Measurements from ENCODE around the gene COQ5.

COQ5 gene

DNA sequence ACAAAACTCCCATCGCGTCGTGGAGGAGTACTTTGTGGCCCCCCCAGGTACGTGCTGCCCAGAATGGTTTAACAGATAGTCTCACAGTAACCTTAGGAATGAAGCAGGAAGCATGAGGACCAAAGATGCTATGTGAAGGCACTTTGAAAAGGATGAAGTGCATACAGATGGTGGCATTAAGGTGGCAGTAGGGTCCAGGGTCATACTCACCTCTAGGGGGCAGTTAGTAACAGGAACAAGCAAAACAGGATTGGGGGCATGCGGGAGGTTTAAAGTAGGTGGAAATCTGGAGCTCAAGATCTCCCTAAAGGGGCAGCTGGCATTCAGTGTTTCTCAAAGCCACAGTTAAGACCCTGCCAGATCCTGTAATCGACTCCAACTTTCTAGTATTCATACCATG lies 71.8 kb downstream of the COQ5 start:
- in situ Hi-C loops (cut with MboI; ENCODE audit: low sequenced_read_pairs): no loop called here

DNA sequence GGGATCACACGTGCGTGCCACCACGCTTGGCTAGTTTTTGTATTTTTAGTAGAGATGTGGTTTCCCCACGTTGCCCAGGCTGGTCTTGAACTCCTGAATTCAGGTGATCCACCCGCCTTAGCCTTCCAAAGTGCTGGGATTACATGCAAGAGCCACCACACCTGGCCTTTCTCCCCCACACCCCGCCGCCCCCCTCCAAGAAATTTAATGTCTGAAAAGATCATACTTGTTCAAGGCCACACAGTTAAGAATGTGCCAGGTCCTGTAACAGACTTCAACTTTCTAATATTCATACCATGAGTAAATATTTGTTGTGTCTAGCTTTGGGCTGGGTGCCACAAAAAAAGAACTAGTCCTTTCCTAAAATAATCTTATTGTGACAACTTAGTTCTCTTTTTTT lies 73.7 kb downstream of the COQ5 start:
- in situ Hi-C loops (cut with MboI; ENCODE audit: low sequenced_read_pairs): no loop called here

DNA sequence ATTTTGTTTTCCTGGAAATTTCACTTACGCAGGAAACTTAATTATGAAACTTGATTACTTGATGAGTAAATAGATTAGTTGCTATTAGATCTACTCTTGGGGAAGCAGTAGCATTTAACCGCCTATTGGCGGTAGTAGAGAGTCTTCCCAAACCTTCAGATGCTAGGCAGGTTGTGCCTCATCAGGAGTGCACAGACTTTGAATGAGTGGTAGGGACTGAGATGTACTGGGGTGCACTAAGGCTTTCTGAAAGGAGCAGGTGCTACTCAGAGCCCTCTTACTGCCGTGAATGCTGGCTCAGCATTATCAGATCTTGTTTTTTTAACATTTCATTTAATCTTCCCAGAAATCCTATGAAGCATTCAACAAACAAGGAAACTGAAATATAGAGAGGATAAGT lies 75.0 kb downstream of the COQ5 start:
- in situ Hi-C loops (cut with MboI; ENCODE audit: low sequenced_read_pairs): no loop called here
